ELR (cell line): Measurements from ENCODE around the gene CTAGE15.
"Not testable (repeated sequence)": the region's sequence is repeated elsewhere in the genome, so short reads cannot be mapped to it uniquely, and the experiment has no call there.

Source experiments
- DNase-seq: peaks from one replicate; pipeline ENCODE4 v3.0.0-alpha.2; 2015; ENCODE audit warnings: low read depth

Gene CTAGE15

DNA sequence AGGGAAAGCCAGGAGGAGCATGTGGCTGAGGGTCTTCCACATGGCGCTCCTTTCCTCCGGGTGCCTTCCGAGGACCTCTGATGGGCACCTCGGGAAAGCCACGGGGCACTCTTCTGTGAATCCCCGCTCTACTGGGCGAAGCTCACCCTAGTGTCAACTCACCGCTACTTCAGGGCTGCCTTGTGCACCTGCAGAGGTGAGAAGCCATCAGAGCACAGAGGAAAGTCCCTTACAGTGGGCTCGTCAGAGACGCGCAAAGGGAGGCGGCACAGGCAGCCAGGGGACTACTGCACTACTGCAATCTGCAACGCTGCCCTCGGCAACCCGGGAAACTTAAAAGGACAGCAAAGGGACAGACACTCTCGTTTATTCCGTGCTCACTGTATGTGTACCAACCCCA lies 50.5 kb downstream of the CTAGE15 start:
- DNase-seq: not testable (repeated sequence)
